ENCODE data around the gene WDR38. TPM values are rescaled to one million over a fixed set of nuclear protein-coding genes. Genes with fewer than 3 reads are reported as not detected.

Gene WDR38
- total RNA-seq, 3 donors from 2014 or later = 0.33 TPM; not detected in 2

DNA sequence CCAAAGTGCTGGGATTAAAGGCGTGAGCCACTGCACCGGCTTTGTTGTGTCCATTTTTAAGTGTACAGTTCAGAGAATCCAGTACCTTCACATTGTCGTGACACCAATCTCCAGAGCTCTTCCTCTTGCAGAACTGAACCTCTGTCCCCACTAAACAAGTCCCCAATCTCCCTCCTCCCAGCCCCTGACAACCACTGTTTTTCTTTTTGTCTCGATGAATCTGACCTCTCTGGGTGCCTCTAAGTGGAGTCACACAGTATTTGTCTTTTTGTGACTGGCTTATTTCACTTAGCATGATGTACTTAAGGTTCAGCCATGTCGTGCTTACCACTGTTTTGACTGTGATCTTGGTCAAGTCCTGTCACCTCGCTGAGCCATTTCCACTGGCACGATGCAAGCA lies 1.6 kb downstream of the WDR38 start:
- no peak overlapping the region for H3K27ac ChIP-seq
- H3K36me3 ChIP-seq = peaks cover 4% of the 10 kb centered on the region
- intact Hi-C loops (cut with DNase I; ENCODE audit: low total_unique reads) = no loop called here
- no peaks in the 10 kb centered on the region for H3K9me3 ChIP-seq
- H3K27me3 ChIP-seq = no peaks in the 10 kb centered on the region
- TF ChIP-seq POLR2AphosphoS5 (IDR thresholded peaks at IDR 0.05) = no peak
- TF ChIP-seq, protein P1, sequence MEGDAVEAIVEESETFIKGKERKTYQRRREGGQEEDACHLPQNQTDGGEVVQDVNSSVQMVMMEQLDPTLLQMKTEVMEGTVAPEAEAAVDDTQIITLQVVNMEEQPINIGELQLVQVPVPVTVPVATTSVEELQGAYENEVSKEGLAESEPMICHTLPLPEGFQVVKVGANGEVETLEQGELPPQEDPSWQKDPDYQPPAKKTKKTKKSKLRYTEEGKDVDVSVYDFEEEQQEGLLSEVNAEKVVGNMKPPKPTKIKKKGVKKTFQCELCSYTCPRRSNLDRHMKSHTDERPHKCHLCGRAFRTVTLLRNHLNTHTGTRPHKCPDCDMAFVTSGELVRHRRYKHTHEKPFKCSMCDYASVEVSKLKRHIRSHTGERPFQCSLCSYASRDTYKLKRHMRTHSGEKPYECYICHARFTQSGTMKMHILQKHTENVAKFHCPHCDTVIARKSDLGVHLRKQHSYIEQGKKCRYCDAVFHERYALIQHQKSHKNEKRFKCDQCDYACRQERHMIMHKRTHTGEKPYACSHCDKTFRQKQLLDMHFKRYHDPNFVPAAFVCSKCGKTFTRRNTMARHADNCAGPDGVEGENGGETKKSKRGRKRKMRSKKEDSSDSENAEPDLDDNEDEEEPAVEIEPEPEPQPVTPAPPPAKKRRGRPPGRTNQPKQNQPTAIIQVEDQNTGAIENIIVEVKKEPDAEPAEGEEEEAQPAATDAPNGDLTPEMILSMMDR (IDR thresholded peaks at IDR 0.05) = no peak
- no peak for TF ChIP-seq POLR2A (IDR thresholded peaks at IDR 0.05)
- H3K4me3 ChIP-seq = no peak overlapping the region
- DNase-seq (ENCODE audit: low spot score in 2 of 2) = no peak
- peaks cover 0 to 7% of the 10 kb centered on the region in 2 donors for H3K4me1 ChIP-seq

DNA sequence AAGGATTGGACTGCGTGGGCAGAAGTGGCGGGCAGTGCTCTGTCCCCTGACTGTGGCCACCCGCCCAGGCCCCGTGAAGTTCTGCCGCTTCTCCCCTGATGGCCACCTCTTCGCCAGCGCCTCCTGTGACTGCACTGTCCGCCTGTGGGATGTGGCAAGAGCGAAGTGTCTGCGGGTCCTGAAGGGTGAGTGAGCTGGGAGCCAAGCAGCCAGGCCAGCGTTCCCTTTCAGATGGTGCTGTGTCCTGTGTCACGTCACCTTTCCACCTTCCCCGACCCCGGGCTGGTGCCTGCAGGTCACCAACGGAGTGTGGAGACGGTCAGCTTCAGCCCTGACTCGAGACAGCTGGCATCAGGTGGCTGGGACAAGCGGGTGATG lies 2.3 kb downstream of the WDR38 start:
- no peaks in the 10 kb centered on the region for H3K9me3 ChIP-seq
- intact Hi-C loops (cut with DNase I; ENCODE audit: low total_unique reads) = no loop called here
- no peak overlapping the region for H3K27ac ChIP-seq
- TF ChIP-seq POLR2A (IDR thresholded peaks at IDR 0.05) = no peak
- H3K4me1 ChIP-seq = peaks cover 0 to 12% of the 10 kb centered on the region in 2 donors
- peaks cover 4% of the 10 kb centered on the region for H3K36me3 ChIP-seq
- no peak overlapping the region for H3K4me3 ChIP-seq
- no peaks in the 10 kb centered on the region for H3K27me3 ChIP-seq
- DNase-seq (ENCODE audit: low spot score in 2 of 2) = no peak

DNA sequence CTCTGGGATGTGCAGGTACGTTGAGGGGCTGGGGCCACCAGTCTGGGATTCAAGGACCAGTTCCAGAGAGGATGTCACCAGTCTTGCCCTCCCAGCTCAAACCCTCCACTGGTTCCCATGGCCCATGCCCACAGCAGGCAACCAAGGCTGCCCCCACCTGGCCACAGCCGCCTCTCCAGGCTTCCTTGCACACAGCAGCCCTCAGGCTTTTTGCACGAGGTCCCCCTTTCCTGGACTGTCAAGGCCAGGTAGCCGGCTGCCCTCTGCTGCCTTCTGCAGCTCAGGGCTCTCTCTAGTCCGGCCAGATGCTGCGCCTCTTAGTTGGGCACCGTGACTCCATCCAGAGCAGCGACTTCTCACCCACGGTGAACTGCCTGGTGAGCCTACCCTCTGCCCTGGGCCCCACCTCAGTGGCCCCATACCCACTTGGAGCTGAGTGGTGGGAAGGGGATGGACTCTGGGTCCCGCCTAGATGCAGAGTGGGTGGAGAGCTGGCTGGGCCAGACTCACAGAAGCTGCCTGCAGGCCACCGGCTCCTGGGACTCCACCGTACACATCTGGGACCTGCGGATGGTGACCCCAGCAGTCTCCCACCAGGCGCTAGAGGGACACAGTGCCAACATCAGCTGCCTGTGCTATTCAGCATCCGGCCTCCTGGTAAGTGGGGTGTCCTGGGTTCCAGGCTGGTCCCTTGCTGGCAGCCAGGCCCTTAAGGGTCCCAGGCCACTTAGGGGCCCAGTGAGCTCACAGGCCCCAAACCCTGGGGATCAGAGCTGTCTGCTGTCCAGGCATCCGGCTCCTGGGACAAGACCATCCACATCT lies 2.9 kb downstream of the WDR38 start:
- no peak for TF ChIP-seq POLR2AphosphoS5 (IDR thresholded peaks at IDR 0.05)
- no peak for TF ChIP-seq POLR2A (IDR thresholded peaks at IDR 0.05)
- TF ChIP-seq, protein P1 (IDR thresholded peaks at IDR 0.05) = no peak
- H3K27ac ChIP-seq = no peak overlapping the region
- no peaks in the 10 kb centered on the region for H3K9me3 ChIP-seq
- intact Hi-C loops (cut with DNase I; ENCODE audit: low total_unique reads) = no loop called here
- peaks cover 4% of the 10 kb centered on the region for H3K36me3 ChIP-seq
- DNase-seq (ENCODE audit: low spot score in 2 of 2) = no peak
- H3K4me1 ChIP-seq = peaks cover 4 to 15% of the 10 kb centered on the region in 2 donors
- H3K27me3 ChIP-seq = no peaks in the 10 kb centered on the region
- H3K4me3 ChIP-seq = no peak overlapping the region

DNA sequence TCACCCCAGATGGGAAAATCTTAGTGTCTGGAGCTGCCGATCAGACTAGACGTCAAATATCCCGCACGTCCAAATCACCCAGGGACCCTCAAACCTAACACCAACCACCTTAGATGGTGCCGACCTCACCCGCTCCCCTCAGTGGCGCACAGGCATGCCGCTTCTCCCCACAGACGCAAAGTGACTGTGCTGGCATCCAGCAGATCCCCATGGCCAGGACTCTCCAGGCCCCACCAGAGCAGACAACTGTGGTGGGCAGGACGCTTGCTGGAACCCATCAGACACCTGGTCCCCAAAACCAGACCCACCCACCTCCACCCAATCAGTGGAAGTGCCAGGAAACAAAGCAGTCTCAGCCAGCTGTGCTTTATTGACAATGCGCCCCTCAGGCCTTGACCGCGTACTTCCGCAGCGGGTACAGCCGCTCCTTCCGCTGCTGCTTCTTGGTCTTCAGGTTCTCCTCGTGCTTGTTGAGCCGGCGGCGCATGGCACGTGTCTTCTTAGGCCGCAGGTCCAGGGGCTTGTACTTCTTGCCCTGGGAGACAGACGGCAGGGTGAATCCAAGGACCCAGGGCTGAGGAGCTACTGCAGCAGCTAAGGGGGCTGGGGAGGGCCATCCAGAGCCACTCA lies 4.4 kb downstream of the WDR38 start:
- Histone ChIP-seq H3K27ac (no peak overlapping the region), H3K4me1 (peaks cover 4 to 10% of the 10 kb centered on the region in 2 donors), H3K27me3 (no peaks in the 10 kb centered on the region), H3K9me3 (no peaks in the 10 kb centered on the region), H3K36me3 (peaks cover 4% of the 10 kb centered on the region), H3K4me3 (no peak overlapping the region)
- intact Hi-C loops (cut with DNase I; ENCODE audit: low total_unique reads) = no loop called here
- DNase-seq (ENCODE audit: low spot score in 2 of 2) = no peak
- TF ChIP-seq POLR2AphosphoS5 (IDR thresholded peaks at IDR 0.05) (peak in 1 of 3 donors; percentile 14), POLR2A (IDR thresholded peaks at IDR 0.05) (no peak)
- TF ChIP-seq, protein P1 (IDR thresholded peaks at IDR 0.05) = no peak

DNA sequence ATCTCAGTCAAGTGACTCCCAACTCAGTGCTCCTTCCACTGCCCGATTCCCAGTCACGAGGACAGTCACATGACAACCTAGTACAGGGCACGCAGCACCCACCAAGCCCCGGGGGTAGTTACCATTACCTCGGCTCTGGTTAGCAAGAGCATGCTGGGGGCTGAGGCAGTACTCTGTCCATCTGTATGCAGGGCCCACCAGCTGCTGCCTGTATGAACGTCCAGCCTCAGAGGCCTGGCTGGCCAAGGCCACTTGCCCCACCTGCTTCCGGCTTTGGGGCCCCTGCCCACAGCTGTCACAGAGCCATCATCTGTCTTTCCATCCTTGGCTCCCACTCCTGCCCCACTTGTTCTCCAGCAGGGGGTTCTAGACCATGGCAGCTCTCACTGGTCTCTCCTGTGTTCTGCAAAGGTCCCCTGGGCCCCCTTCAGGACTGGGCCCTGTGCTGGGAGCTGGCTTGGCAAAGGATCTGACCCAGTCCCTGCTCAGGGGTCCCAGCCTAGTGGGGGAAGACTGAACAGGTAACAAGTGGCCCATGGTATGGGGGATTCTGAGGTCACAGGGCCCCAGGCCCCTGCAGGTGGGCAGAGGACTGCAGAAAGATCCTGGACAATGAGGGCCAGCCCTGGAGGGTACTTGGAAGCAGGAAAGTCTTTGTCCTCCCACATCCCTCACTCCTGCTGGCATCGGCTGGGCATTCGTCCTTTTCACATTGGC lies 5.2 kb downstream of the WDR38 start:
- no peak for DNase-seq (ENCODE audit: low spot score in 2 of 2)
- Histone ChIP-seq H3K36me3 (peaks cover 4% of the 10 kb centered on the region), H3K4me1 (peaks cover 4 to 8% of the 10 kb centered on the region in 2 donors), H3K27me3 (no peaks in the 10 kb centered on the region), H3K9me3 (no peaks in the 10 kb centered on the region), H3K4me3 (no peak overlapping the region), H3K27ac (peak overlapping the region in 1 of 2 donors; percentile 25)
- TF ChIP-seq, protein P1 (IDR thresholded peaks at IDR 0.05) = no peak
- no peak for TF ChIP-seq POLR2A (IDR thresholded peaks at IDR 0.05)
- no peak for TF ChIP-seq POLR2AphosphoS5 (IDR thresholded peaks at IDR 0.05)
- intact Hi-C loops (cut with DNase I; ENCODE audit: low total_unique reads) = no loop called here

Measured in breast epithelium (tissue), 4 donors.